ENCODE results near the gene SDCBP2. TPM values are rescaled to one million over a fixed set of nuclear protein-coding genes. Genes with fewer than 3 reads are reported as not detected.

SDCBP2 gene
- polyA plus RNA-seq, 1 of the 3 experiments (the other 2 are of a cell fraction): 3.0 TPM

GRCh38 chr20:1301031-1301529 lies 27.9 kb downstream of the SDCBP2 start:
- Histone ChIP-seq H3K4me2 (0 out of 2 replicates have a peak overlapping the region, but pooled peaks have one; percentile 1), H2AFZ (ENCODE audit: low read depth) (no peak overlapping the region)
- POLR2A ChIA-PET: no interaction called here

GRCh38 chr20:1300083-1300840 lies 28.7 kb downstream of the SDCBP2 start:
- H3K27me3 ChIP-seq (ENCODE audit: insufficient read depth): no peaks in the 10 kb centered on the region
- no peaks in the 10 kb centered on the region for H3K79me2 ChIP-seq (ENCODE audit: insufficient read depth)
- peaks cover 0 to 4% of the 10 kb centered on the region in 2 experiments; a peak in 1 of 4 replicates for H3K4me1 ChIP-seq (ENCODE audit: control insufficient read depth in 1 of 2, insufficient read depth in 2 of 2, low read depth in 1 of 2, low read length in 1 of 2)
- H3K27ac ChIP-seq (ENCODE audit: low read depth in 2 of 2, low read length in 1 of 2): no peak overlapping the region
- H2AFZ ChIP-seq (ENCODE audit: low read depth): no peak overlapping the region
- no peak for DNase-seq
- peaks cover 0 to 10% of the 10 kb centered on the region in 2 experiments for H3K36me3 ChIP-seq (replicated peaks in 1 of 2; ENCODE audit: control insufficient read depth in 1 of 2, insufficient read depth in 2 of 2, low read length in 1 of 2)
- H3K4me2 ChIP-seq: 0 out of 2 replicates have a peak overlapping the region, but pooled peaks have one; percentile 1
- ChIA-PET POLR2A (no interaction called here), CTCF (interaction anchor here (1.1 to 1.3 kb wide), 2 partner anchors 121 to 192 kb away, joined by 3 read pairs; no protein-coding TSS in a partner anchor)
- H3F3A ChIP-seq (replicated peaks; ENCODE audit: insufficient read depth): no peaks in the 10 kb centered on the region
- WGBS (ENCODE audit: low lambda C conversion rate): 87% methylated on average over 10 of the region's 18 CpGs
- H4K20me1 ChIP-seq (ENCODE audit: insufficient read depth): no peaks in the 10 kb centered on the region
- no peaks in the 10 kb centered on the region for H3K9me2 ChIP-seq
- TF ChIP-seq NFIC (IDR thresholded peaks at IDR 0.05; ENCODE audit: borderline replicate concordance): no peak
- no peaks in the 10 kb centered on the region for H3K9me3 ChIP-seq
- no peak overlapping the region for H3K9ac ChIP-seq
- H3K4me3 ChIP-seq (ENCODE audit: low read depth in 2 of 2, low read length in 1 of 2): no peak overlapping the region

More at GRCh38 chr20:1301031-1301529, 27.9 kb downstream of the SDCBP2 start:
- H3K36me3 ChIP-seq (replicated peaks in 1 of 2; ENCODE audit: control insufficient read depth in 1 of 2, insufficient read depth in 2 of 2, low read length in 1 of 2): peaks cover 0 to 13% of the 10 kb centered on the region in 2 experiments
- no peaks in the 10 kb centered on the region for H4K20me1 ChIP-seq (ENCODE audit: insufficient read depth)
- no peak overlapping the region for H3K4me3 ChIP-seq (ENCODE audit: low read depth in 2 of 2, low read length in 1 of 2)
- no peaks in the 10 kb centered on the region for H3K27me3 ChIP-seq (ENCODE audit: insufficient read depth)
- H3K9me2 ChIP-seq: no peaks in the 10 kb centered on the region
- no peak overlapping the region for H3K9ac ChIP-seq
- TF ChIP-seq ZBTB33 (IDR thresholded peaks at IDR 0.05; ENCODE audit: borderline replicate concordance, low read depth) (no peak), MAX (IDR thresholded peaks at IDR 0.05; ENCODE audit: low read depth) (no peak), CHD2 (IDR thresholded peaks at IDR 0.05; ENCODE audit: low read length, partially characterized antibody) (no peak), POLR2AphosphoS5 (IDR thresholded peaks at IDR 0.05; ENCODE audit: low read depth, low read length) (no peak), SMC3 (IDR thresholded peaks at IDR 0.05; ENCODE audit: low read depth, low read length) (no peak), MEF2A (IDR thresholded peaks at IDR 0.05; ENCODE audit: borderline replicate concordance, low read depth) (no peak), NFIC (IDR thresholded peaks at IDR 0.05; ENCODE audit: borderline replicate concordance) (peak; percentile 45; the same call in 1 of the 2 replicates), TEAD4 (IDR thresholded peaks at IDR 0.05; ENCODE audit: borderline replicate concordance, insufficient read depth) (no peak), FOXM1 (IDR thresholded peaks at IDR 0.05; ENCODE audit: low read depth) (no peak), TAF1 (IDR thresholded peaks at IDR 0.05; ENCODE audit: borderline replicate concordance, low read depth, low read length) (no peak), GABPA (IDR thresholded peaks at IDR 0.05; ENCODE audit: low read depth) (no peak), FOSL2 (IDR thresholded peaks at IDR 0.05; ENCODE audit: borderline replicate concordance, low read depth) (peak; percentile 46)
- CTCF ChIA-PET: interaction anchor here (1.1 to 1.3 kb wide), 3 partner anchors 12 to 193 kb away, joined by 3 read pairs; no protein-coding TSS in a partner anchor
- peaks cover 0 to 4% of the 10 kb centered on the region in 2 experiments; a peak in 1 of 4 replicates for H3K4me1 ChIP-seq (ENCODE audit: control insufficient read depth in 1 of 2, insufficient read depth in 2 of 2, low read depth in 1 of 2, low read length in 1 of 2)
- DNase-seq: no peak
- no peaks in the 10 kb centered on the region for H3K79me2 ChIP-seq (ENCODE audit: insufficient read depth)
- H3K9me3 ChIP-seq: no peaks in the 10 kb centered on the region
- WGBS (ENCODE audit: low lambda C conversion rate): 81% methylated on average over 9 of the region's 9 CpGs
- no peak overlapping the region for H3K27ac ChIP-seq (ENCODE audit: low read depth in 2 of 2, low read length in 1 of 2)
- H3F3A ChIP-seq (replicated peaks; ENCODE audit: insufficient read depth): no peaks in the 10 kb centered on the region
